Measurements from ENCODE around the gene PPIA. TPM values are rescaled to one million over a fixed set of nuclear protein-coding genes. Genes with fewer than 3 reads are reported as not detected.

Gene PPIA
- total and polyA plus RNA-seq, 2 donors (not counting 1 experiment from before 2014, with no cell fraction given), result 807 to 1,498 TPM

DNA sequence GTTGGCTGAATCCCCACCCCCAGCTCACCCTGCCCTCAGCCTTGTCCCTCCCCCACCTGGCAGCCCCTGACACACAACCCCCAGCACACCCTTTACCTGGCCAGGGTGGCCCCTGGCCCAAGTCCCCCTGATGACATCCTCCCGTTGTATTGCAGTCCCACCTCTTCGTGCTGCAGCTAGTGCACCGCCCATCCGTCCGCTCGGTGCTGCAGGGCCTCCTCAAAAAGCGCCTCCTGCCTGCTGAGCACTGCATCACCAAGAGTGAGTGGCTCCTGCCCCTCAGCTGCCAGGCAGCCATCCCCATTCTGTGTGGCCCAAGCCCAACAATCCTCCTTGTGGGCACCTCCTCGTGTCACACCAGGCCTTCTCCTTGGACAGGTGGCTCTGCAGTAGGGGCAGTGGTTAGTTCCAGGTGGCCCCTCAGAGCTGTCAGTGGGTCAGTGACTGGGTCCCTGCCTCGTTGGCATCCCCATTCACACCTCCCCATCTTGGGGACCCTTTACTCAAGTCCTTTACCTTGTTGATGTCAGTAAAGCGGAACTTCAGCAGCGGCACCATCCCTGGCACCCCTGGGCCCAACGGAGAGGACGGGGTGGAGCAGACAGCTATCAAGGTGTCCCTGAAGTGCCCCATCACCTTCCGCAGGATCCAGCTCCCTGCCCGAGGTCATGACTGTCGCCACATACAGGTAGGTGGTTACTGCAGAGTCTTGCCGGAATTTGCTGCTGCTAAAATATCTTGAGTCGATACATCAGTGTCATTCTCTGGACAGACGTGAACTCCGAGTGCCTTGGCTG lies 33.6 kb upstream of the PPIA start:
- Histone ChIP-seq H3K4me2 (replicated peaks; ENCODE audit: low read depth, low read length, poor library complexity, severe bottlenecking) (no peak overlapping the region), H3K4me3 (ENCODE audit: control extremely low read depth in 1 of 5, extremely low read depth in 1 of 5, insufficient read depth in 1 of 5, low read depth in 2 of 5, low read length in 4 of 5) (no peak overlapping the region), H3K4me1 (ENCODE audit: control insufficient read depth in 2 of 2, insufficient read depth in 2 of 2, low read length in 2 of 2) (peaks cover 5 to 16% of the 10 kb centered on the region in 2 donors), H3K27me3 (replicated peaks in 1 of 4; ENCODE audit: control extremely low read depth in 1 of 4, control insufficient read depth in 3 of 4, insufficient read depth in 4 of 4, low read length in 3 of 4) (no peaks in the 10 kb centered on the region), H3K27ac (ENCODE audit: low read length in 2 of 2) (no peak overlapping the region), H3K9me3 (ENCODE audit: control extremely low read depth in 1 of 3, control insufficient read depth in 2 of 3, insufficient read depth in 1 of 3, low read length in 2 of 3) (no peaks in the 10 kb centered on the region), H2AFZ (ENCODE audit: insufficient read depth, low read depth, low read length, poor library complexity, severe bottlenecking) (no peak overlapping the region), H3K36me3 (replicated peaks in 1 of 2; ENCODE audit: control extremely low read depth in 1 of 2, control insufficient read depth in 1 of 2, extremely low read depth in 1 of 2, insufficient read depth in 2 of 2, low read length in 1 of 2) (peaks cover 0 to 93% of the 10 kb centered on the region in 2 experiments), H3K9ac (ENCODE audit: low read length) (no peak overlapping the region), H3K79me2 (ENCODE audit: control insufficient read depth, insufficient read depth, low read length) (peaks cover 17% of the 10 kb centered on the region), H4K20me1 (ENCODE audit: control insufficient read depth, insufficient read depth, low read length, poor library complexity, severe bottlenecking) (peaks cover 42% of the 10 kb centered on the region)
- DNase-seq (no peak), ATAC-seq (ENCODE audit: low read depth) (no peak)
- WGBS (ENCODE audit: insufficient coverage), result 95% methylated on average over 18 of the region's 20 CpGs
- Mint-ChIP-seq H3K27ac (no peak overlapping the region), H3K4me1 (peaks cover 14% of the 10 kb centered on the region), H3K4me3 (no peak overlapping the region), H3K9me3 (ENCODE audit: insufficient read depth) (no peaks in the 10 kb centered on the region), H3K27me3 (no peaks in the 10 kb centered on the region)
- intact Hi-C loops (cut with micrococcal nuclease), result no loop called here
- no peak for TF ChIP-seq EZH2 (IDR thresholded peaks at IDR 0.05; ENCODE audit: borderline replicate concordance, insufficient read depth, low read depth, low read length, poor library complexity, severe bottlenecking)
- TF ChIP-seq, protein P1, sequence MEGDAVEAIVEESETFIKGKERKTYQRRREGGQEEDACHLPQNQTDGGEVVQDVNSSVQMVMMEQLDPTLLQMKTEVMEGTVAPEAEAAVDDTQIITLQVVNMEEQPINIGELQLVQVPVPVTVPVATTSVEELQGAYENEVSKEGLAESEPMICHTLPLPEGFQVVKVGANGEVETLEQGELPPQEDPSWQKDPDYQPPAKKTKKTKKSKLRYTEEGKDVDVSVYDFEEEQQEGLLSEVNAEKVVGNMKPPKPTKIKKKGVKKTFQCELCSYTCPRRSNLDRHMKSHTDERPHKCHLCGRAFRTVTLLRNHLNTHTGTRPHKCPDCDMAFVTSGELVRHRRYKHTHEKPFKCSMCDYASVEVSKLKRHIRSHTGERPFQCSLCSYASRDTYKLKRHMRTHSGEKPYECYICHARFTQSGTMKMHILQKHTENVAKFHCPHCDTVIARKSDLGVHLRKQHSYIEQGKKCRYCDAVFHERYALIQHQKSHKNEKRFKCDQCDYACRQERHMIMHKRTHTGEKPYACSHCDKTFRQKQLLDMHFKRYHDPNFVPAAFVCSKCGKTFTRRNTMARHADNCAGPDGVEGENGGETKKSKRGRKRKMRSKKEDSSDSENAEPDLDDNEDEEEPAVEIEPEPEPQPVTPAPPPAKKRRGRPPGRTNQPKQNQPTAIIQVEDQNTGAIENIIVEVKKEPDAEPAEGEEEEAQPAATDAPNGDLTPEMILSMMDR (IDR thresholded peaks at IDR 0.05), result no peak
- CTCF ChIA-PET, result no interaction called here
- POLR2A ChIA-PET, result no interaction called here

DNA sequence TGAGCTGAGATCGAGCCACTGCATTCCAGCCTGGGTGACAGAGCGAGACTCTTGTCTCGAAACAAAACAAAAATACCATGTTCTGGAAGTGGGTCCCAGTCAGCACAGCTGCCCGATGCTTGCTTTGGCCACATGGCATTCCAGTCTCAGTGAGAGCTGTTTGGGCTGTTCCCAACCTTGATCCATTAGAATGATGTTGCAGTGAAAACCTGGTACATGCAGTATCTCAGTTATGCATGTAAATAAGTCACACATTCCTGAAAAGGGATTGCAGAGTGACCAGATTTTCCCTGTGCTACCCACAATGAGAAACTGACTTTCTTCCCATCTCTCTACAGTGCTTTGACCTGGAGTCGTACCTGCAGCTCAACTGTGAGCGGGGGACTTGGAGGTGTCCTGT lies 32.4 kb upstream of the PPIA start:
- TF ChIP-seq EZH2 (IDR thresholded peaks at IDR 0.05; ENCODE audit: borderline replicate concordance, insufficient read depth, low read depth, low read length, poor library complexity, severe bottlenecking), result no peak
- TF ChIP-seq, protein P1 (IDR thresholded peaks at IDR 0.05), result no peak
- Histone ChIP-seq H2AFZ (ENCODE audit: insufficient read depth, low read depth, low read length, poor library complexity, severe bottlenecking) (no peak overlapping the region), H3K36me3 (replicated peaks in 1 of 2; ENCODE audit: control extremely low read depth in 1 of 2, control insufficient read depth in 1 of 2, extremely low read depth in 1 of 2, insufficient read depth in 2 of 2, low read length in 1 of 2) (peaks cover 0 to 87% of the 10 kb centered on the region in 2 experiments), H3K9ac (ENCODE audit: low read length) (no peak overlapping the region), H3K4me2 (replicated peaks; ENCODE audit: low read depth, low read length, poor library complexity, severe bottlenecking) (no peak overlapping the region), H3K27me3 (replicated peaks in 1 of 4; ENCODE audit: control extremely low read depth in 1 of 4, control insufficient read depth in 3 of 4, insufficient read depth in 4 of 4, low read length in 3 of 4) (no peaks in the 10 kb centered on the region), H3K4me3 (ENCODE audit: control extremely low read depth in 1 of 5, extremely low read depth in 1 of 5, insufficient read depth in 1 of 5, low read depth in 2 of 5, low read length in 4 of 5) (no peak overlapping the region), H3K27ac (ENCODE audit: low read length in 2 of 2) (no peak overlapping the region), H3K4me1 (ENCODE audit: control insufficient read depth in 2 of 2, insufficient read depth in 2 of 2, low read length in 2 of 2) (peaks cover 17 to 28% of the 10 kb centered on the region in 2 donors), H4K20me1 (ENCODE audit: control insufficient read depth, insufficient read depth, low read length, poor library complexity, severe bottlenecking) (peaks cover 35% of the 10 kb centered on the region), H3K79me2 (ENCODE audit: control insufficient read depth, insufficient read depth, low read length) (peaks cover 12% of the 10 kb centered on the region), H3K9me3 (ENCODE audit: control extremely low read depth in 1 of 3, control insufficient read depth in 2 of 3, insufficient read depth in 1 of 3, low read length in 2 of 3) (peaks cover 0 to 6% (median 0%) of the 10 kb centered on the region in 3 donors)
- DNase-seq (no peak), ATAC-seq (ENCODE audit: low read depth) (no peak)
- intact Hi-C loops (cut with micrococcal nuclease), result no loop called here
- Mint-ChIP-seq H3K27ac (peak overlapping the region; percentile 61), H3K4me1 (peaks cover 26% of the 10 kb centered on the region), H3K9me3 (ENCODE audit: insufficient read depth) (no peaks in the 10 kb centered on the region), H3K27me3 (no peaks in the 10 kb centered on the region), H3K4me3 (no peak overlapping the region)
- WGBS (ENCODE audit: insufficient coverage), result 100% methylated on average over 5 of the region's 6 CpGs
- ChIA-PET CTCF (interaction anchor here (1.4 kb wide), 1 partner anchor 84 kb away, joined by 3 read pairs; the partner anchor contains the start of gene H2AZ2), POLR2A (no interaction called here)

Measured in B cell (primary cell).